DMS79 (cell line): ENCODE data around the gene APBA3.

Source experiments
- DNase-seq: peaks from one replicate; lab custom pipeline; 2025; lab: John Stamatoyannopoulos, UW

The APBA3 gene

GRCh38 chr19:3761382-3762129 is at the start of gene APBA3:
Gene APBA3, minus strand, starts transcription at chr19:3761692. Its CDS starts 1,428 bp downstream, at chr19:3760264.
- peak; percentile 85 for DNase-seq

DNA sequence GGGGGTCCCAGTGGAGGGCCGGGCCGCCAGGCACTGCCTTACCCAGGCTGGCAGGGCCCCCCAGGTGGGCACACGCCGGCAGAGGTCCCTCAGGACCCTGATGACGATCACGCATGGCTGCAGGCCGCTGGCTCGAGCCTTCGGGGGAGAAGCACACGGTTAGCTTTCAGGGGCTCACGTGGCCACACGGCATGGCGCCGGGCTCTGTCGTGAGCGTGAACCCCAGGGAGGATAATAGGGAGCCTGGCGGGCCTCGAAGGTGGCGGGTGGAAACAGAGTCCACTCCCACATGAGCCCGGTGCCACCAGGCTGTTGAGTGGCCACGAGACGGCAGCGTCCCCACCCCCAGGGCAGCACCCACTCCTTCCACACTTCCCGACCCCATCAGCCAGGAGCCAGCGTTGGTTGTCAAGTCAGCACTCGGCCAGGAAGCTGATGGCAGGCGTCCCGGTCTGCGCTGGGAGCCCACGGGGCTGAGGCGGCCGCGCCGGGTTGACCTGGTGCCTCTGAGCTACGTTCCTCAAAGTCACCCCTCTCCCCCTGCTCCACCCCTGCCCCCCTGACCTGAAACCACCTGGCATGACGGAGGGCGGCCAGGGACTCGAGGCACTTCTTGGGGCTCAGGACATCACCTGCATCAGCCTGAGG is 49.3 kb upstream of the APBA3 start:
- DNase-seq, result no peak

GRCh38 chr19:3809881-3810707 is 48.6 kb upstream of the APBA3 start:
- no peak for DNase-seq

DNA sequence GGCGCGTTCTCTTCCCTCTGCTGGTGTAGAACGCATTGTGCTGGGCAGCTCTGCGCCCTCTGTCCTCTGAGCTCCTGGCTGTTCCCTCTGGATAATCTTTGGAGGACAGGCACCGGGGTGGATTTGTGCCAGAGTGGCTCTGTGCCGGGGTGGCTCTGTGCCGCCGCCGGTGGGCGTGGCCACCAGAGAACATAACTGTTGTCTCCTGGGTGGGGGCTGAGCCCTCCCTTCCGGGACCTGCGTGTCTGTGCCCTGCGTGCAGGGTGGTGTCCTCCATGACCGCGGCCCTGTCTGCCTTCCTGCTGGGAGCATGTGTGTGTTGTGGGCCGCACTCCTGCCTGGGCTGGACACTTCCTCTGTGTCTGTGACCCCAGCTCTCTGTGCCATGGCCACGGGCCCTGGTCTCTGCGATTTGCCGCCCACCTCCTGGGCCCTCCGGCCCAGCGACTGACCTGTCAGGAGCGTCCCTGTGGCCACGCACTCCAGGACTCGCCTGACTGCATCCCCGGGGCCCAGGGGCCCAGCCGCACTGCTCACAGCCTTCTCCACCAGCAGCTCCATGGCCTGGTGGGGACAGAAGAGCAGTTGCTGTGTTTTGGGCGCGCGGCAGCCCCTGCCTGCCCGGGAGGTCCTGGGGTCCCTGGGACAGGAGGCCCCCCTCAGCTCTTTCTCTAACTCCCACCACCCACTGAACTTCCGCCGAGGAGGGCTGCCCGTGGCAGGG is 47.1 kb upstream of the APBA3 start:
- DNase-seq, result no peak

DNA sequence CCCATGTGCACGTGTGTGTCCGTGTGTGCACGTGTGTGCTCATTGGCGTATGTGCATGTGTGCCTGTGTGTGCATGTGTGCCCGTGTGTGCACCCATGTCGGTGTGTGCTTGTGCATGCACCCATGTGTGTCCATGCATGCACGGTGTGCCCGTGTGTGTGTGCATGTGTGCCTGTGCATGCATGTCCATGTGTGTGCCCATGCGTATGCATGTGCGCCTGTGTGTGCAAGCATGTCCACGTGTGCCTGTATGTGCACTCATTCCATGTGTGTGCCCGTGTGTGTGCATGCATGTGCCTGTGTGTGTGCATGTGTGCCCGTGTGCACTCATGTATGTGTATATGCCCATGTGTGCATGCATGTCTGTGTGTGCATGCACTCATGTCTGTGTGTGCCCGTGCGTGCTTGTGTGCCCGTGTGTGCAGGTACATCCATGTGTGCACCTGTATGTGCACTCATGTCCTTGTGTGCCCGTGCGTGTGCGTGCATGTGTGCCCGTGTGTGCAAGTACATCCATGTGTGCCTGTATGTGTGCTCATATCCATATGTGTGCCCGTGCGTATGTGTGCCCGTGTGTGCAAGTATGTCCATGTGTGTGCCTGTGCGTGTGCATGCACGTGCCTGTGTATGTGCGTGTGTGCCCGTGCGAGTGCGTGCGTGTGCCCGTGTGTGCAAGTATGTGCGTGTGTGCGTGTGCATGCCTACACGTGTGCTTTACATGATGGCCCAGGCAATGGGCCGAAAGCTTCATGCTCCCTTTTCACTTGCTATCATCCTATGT is 46.3 kb upstream of the APBA3 start:
- no peak for DNase-seq

- DNase-seq, result no peak
Observed at GRCh38 chr19:3807131-3807480, 45.6 kb upstream of the APBA3 start.

GRCh38 chr19:3805859-3806258 is 44.4 kb upstream of the APBA3 start:
- DNase-seq, result no peak

DNA sequence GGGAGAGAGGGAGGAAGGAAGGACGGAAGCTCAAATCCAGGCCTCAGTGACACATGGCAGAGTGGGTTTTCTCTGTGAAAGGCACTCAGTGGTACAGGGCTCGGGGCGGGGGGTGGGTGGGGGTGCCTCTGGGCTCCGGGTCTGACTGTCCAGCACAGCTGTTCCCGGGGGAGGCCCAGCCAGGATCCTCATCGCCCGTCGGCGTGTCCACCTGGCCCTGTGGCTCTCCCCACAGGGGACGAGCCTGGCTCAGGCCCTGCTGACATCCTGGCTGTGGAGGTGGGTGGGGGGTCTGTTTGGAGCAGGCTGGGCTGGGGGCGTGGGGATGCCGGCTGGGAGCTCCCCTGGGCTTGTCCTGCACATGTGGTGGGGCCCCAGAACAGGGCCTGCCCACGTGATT is 42.9 kb upstream of the APBA3 start:
- no peak for DNase-seq

DNA sequence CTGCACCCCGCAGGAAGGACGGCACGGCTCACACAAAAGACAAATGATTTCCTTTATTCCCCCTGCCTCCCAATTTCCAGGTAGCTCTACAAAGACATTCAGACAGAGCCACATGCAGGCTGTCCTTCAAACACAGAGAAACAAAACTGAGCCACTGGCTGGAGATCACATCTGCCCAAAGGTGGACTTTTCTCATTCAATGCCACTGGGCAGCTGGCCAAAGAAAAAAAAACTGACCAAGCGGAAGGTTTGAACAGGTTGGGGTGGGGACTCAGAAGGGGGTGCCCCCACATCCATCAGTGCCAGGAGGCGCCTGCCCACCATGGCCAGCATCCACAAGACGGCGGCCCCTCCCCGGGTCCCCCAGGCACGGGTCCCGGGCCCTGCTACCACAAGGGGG is 42.5 kb upstream of the APBA3 start:
- no peak for DNase-seq

DNA sequence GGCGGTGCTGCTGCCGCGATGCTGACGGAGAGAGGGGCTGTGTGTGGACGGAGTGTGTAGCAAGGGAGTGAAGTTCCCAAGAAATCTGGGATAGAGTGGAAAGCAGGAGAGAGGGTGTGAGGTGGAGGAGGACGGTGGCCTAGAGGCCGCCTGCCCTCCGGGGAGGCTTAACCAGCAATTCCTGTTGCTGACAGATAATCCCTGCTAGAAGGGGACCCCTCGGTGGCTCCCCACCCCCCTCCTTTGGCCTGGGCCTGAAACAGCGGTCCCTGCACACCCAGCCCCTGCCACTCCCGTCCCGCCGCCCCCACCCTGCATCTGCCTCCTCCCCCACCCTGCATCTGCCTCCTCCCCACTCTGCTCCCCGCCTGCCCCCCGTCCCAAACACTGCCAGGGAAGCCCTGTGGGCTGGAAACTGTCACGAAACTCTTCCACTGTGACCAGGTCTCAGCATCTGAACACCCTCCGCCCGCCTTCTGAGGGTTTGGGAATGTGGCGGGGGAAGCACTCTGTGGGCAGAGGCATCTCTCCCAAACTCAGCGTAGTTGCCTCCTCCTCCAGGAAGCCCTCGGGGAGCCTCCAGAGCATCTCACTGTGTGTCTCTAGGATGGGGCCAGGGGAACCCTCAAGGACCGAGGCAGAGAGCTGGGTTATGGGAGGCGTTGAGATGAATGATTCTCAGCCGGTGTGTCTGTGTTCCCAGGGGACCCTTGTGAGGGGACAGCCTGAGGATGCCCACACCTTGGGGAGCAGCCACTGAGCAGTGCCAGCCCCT is 41.8 kb upstream of the APBA3 start:
- no peak for DNase-seq

DNA sequence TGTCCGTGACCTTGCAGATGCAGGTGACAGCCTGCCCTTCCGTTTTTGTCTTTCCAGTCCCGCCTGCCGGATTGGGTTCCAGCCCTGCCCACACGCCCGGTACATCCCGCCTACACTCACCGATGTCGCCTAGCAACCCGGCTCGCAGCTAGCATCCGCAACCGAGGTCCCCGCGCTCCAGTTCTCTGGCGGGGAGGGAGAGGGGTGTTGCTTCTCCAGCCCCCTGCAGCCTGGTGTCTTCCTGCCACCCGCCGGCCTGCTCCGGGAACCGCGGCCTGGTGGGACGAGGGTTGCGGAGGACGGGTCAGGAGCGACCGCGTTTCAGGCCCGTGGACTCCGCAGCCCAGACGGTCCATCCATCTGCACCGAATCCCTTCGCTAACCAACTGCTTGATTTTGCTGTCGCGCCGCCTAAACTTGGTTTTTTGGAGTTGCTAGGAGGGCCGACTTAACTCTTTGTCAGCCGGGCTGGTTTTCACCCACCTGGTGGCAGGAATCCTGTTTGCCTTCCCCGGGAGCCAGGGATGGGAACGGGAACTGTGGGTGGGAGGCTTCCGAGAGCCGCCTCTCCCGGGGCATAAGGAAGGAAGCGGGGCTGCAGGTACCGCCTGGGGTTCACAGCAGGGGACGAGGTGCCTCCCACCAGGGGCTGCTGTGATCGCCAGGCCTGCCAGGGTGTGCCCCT is 40.1 kb upstream of the APBA3 start:
- DNase-seq, result peak; percentile 45

GRCh38 chr19:3800996-3801395 is 39.5 kb upstream of the APBA3 start:
- DNase-seq, result no peak

GRCh38 chr19:3798137-3798536 is 36.6 kb upstream of the APBA3 start:
- DNase-seq, result no peak

DNA sequence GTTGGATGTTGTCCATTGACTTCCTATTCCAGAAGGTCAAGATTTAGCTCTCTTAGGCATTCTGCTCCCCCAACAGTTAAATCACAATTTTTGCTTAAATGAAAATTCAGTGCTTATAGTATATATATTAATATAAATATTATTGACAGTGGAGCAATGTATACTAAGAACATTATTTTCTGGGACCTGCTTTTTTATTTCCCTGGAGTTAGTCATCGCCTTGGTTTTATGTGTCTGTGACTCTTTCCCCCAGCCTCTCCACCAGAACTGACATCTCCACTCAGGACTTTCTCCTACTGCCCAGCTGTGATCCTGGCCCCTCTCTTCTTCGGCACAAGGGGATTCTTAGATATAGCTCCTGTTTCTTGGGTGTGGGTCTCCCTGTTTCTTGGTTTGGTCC is 34.9 kb upstream of the APBA3 start:
- no peak for DNase-seq

GRCh38 chr19:3793799-3794198 is 32.3 kb upstream of the APBA3 start:
- no peak for DNase-seq

- DNase-seq, result no peak
Observed at GRCh38 chr19:3792114-3792513, 30.6 kb upstream of the APBA3 start.

DNA sequence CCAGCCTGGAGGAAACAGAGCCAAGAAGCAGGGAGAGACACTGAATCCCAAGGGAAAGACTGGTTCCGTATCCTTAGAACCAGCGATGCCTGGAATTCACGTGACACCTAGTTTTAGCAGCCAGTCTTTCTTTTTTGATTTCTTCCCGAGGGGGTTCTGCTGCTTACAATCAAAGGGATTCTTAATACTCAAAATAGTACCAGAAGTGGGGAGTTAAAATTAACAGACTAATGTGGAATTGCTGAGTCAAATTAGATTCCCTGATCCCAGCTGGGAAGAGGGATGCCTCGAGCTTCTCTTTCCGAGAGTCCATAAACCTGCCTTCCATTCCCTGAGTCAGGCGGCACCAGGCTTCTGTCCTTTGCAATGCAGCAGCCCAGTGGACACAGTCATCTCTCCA is 29.4 kb upstream of the APBA3 start:
- no peak for DNase-seq

GRCh38 chr19:3790209-3790734 is 28.8 kb upstream of the APBA3 start:
- DNase-seq, result no peak

DNA sequence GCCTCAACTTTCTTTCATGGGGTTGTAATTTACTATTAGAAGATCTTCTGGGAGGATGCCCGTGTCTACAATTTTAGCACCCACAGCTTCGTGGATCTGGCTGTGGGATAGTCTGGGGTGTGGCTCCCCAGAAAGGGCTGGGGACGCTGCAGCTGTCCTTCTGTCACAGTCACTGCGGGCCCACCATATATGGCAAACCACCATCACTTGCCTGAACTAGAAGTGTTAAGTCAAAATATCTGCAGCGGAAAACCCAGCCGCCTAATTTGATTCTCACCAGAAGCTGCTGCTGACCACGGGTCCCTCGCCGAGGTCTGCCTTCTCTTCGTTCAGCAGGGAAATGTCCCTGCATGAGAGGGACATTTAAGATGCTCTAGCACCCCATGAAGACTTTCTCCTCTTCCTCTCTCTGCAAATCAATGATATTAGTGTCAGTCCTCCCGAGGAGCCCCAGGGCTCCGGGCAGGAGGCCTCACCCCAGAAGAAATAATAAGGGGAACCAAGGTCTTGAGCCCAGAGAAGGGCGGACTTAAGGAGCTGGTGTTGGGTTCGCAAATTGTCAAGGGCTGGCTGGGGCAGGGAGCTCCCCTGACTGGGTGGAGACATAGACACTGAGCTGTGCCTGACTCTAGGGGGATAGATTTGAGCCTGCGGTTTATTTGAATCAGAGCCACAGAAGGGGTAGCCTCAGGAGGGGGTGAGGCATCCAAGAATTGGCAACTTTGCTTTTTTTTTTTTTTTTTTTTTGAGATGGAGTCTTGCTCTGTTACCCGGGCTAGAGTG is 27.7 kb upstream of the APBA3 start:
- no peak for DNase-seq
